Renal pelvis (tissue), 3 donors: Measurements from ENCODE around the gene ZNF726. TPM values are rescaled to one million over a fixed set of nuclear protein-coding genes. Genes with fewer than 3 reads are reported as not detected.

Experiments used
- polyA plus RNA-seq, 3 donors: library from polyadenylated mRNA; unstranded; fragments of 120-200 nt; gene quantifications; one replicate each; pipeline ENCODE4 v1.2.1, GENCODE V29; 2013; ENCODE audit not compliant: insufficient read length in 3 of 3

The ZNF726 gene
- polyA plus RNA-seq, 3 donors = 9.4 to 16.5 (median 14.2) TPM

Other genes starting within 250 kb of the ZNF726 start
- 10 to 100 TPM; 14.1 to 20.1 (median 18.6) TPM for gene ZNF675, start 227.7 kb upstream of the ZNF726 start, polyA plus RNA-seq
- gene ZNF681, start 156.0 kb upstream of the ZNF726 start, polyA plus RNA-seq = 1 to 10 TPM; 4.3 to 5.4 (median 4.9) TPM
- gene ZNF254, start 172.3 kb downstream of the ZNF726 start, polyA plus RNA-seq = 10 to 100 TPM; 27.1 to 30.4 (median 28.0) TPM